GM18520 (cell line): Measurements from ENCODE around the gene EP400.

Experiments used
- ATAC-seq: cut with Tn5 transposase; IDR thresholded peaks from one replicate; pipeline ENCODE4 v1.9.1; 2021; ENCODE audit not compliant: unreplicated experiment

The EP400 gene

GRCh38 chr12:132015686-132016430 lies 66.1 kb downstream of the EP400 start:
- ATAC-seq = no peak

GRCh38 chr12:132018193-132018916 lies 68.6 kb downstream of the EP400 start:
- ATAC-seq = no peak

- no peak for ATAC-seq
Measured at GRCh38 chr12:132019891-132020290, 70.1 kb downstream of the EP400 start.

- no peak for ATAC-seq
Measured at GRCh38 chr12:132020292-132020691, 70.5 kb downstream of the EP400 start.

GRCh38 chr12:132021031-132021871 lies 71.5 kb downstream of the EP400 start:
- no peak for ATAC-seq

GRCh38 chr12:132021965-132022364 lies 72.2 kb downstream of the EP400 start:
- no peak for ATAC-seq

GRCh38 chr12:132023658-132024057 lies 73.9 kb downstream of the EP400 start:
- no peak for ATAC-seq

- no peak for ATAC-seq
Measured at GRCh38 chr12:132024758-132025157, 75.0 kb downstream of the EP400 start.

GRCh38 chr12:132025526-132025925 lies 75.8 kb downstream of the EP400 start:
- ATAC-seq = no peak

- no peak for ATAC-seq
Measured at GRCh38 chr12:132026061-132026795, 76.5 kb downstream of the EP400 start.

GRCh38 chr12:132026796-132027500 lies 77.2 kb downstream of the EP400 start:
- ATAC-seq = no peak

- ATAC-seq = no peak
Measured at GRCh38 chr12:132027636-132028035, 77.9 kb downstream of the EP400 start.

GRCh38 chr12:132028111-132028510 lies 78.4 kb downstream of the EP400 start:
- no peak for ATAC-seq

- ATAC-seq = no peak
Measured at GRCh38 chr12:132029503-132030300, 80.0 kb downstream of the EP400 start.

- ATAC-seq = no peak
Measured at GRCh38 chr12:132030367-132031038, 80.8 kb downstream of the EP400 start.

GRCh38 chr12:132033627-132034026 lies 83.9 kb downstream of the EP400 start:
- ATAC-seq = no peak

GRCh38 chr12:132036063-132036683 lies 86.4 kb downstream of the EP400 start:
- no peak for ATAC-seq

GRCh38 chr12:132040906-132041606 lies 91.3 kb downstream of the EP400 start:
- ATAC-seq = no peak
